ENCODE measurements around the gene KRTDAP.

The KRTDAP gene, protein sequence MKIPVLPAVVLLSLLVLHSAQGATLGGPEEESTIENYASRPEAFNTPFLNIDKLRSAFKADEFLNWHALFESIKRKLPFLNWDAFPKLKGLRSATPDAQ

DNA sequence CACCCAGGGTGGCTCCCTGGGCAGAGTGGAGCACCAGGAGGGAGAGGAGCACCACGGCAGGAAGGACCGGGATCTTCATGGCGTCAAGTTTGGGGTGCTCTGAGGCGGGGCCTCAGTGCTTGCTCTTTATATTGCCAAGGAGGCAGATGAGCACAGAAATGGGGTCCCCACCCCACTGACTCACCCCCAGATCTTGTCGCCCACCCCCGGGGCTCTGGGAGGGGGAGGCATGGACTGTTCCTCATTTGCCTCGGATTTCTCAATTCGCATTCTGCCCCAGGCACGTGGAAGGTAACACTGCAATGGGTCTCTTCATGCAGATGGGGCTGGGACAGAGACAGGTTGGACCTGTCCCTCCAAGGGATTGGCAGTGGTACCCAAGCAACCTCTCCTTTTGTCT is at the start of gene KRTDAP:
TSS of gene KRTDAP (minus strand) at position 101 of the 400 bp plus-strand sequence. CDS start at position 79, 22 bp downstream.
- DNase-seq (ENCODE audit: low read depth) = no peak

DNA sequence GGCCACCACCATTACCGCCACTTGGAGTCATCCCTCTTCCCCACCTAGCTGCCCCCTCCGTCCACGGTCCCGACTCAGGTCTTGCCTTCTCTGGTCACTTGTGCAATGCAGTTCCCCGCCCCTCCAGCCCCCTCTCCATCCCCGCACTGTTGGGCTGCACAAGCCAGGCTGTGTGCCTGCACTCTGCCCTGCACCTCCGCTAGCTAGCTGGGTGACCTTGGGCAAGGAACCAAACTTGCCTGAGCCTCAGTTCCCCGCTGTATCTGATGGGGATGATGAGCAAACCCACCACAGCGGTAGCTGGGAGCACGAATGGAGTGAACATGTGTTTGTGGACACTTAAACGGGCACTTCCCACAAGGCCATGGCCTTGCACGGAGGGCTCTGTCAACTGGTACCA is 49.6 kb upstream of the KRTDAP start:
- no peak for DNase-seq (ENCODE audit: low read depth)

DNA sequence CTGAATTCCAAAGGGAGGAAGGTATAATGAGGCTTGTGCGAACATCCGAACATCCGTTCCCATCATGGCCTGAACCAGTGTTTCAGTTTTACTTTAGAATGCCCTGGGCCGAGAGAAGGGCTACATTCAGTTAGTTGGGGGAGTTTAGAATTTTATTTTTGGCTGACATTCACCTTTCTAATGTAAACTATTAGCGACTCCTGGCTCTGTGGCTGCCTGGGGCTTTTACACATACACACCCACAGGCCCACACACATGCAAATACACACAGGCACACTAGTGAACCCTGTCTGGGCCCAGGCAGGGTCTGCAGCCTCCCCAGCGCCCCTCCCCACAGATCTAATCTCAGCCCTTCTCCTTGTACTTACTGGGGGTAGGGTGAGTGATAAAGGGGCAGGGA is 49.0 kb upstream of the KRTDAP start:
- DNase-seq (ENCODE audit: low read depth) = no peak

DNA sequence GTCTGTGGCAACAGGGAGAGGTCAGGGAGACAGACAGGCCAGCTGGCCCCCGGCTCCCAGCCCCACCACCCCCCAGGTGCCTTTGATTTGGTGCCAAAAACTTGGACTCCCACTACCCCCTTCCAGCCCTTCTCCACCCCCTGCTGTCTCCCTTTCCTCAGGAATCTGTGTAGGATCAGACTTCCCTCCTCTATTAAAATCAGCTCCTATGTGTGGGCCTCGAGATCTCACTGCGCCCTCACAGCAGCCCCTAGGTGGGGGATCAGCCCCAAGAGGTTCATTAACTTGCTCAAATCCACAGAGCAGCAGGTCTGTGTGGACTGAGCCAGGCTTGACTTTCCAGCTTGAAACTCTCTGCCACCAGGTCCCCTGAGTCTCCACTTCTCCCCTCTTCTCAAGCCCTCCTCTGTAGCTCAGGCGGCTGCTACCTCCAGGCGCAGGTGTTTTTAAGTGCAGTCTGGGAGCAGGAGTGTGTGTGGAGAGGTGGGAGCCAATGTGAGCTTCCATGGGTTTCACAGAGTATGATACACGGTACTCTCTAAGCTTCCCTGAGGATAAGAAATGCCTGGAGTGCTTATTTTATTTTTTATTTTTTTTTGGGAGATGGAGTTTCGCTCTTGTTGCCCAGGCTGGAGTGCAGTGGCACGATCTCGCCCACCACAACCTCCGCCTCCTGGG is 44.7 kb upstream of the KRTDAP start:
- DNase-seq (ENCODE audit: low read depth) = no peak

DNA sequence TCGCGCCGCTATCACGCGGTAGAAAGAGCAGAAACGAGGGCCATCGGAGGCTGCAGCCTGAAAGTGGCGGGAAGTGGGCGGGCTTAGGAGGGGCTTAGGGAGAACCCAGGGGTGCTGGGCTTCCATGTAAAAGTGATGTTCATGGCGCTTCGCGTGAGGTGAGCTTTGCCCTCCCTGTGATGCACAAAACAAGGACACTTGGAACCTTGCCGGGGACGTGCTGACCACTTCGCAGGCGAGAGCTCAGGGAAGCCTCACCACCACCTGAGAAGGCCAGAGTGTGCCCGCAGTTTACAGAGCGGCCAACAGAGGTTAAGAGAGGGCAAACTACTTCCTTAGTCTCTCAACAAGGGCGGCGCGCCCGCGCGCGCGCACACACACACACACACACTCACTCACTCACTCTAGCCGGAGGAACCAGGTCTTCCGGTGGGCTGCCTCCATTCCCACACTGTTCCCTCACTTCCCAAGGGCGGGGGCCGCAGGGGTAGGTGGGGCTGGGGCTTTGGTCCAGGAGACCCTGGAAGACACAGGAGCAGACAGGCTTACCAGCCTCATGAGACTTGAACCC is 43.6 kb upstream of the KRTDAP start:
- no peak for DNase-seq (ENCODE audit: low read depth)

DNA sequence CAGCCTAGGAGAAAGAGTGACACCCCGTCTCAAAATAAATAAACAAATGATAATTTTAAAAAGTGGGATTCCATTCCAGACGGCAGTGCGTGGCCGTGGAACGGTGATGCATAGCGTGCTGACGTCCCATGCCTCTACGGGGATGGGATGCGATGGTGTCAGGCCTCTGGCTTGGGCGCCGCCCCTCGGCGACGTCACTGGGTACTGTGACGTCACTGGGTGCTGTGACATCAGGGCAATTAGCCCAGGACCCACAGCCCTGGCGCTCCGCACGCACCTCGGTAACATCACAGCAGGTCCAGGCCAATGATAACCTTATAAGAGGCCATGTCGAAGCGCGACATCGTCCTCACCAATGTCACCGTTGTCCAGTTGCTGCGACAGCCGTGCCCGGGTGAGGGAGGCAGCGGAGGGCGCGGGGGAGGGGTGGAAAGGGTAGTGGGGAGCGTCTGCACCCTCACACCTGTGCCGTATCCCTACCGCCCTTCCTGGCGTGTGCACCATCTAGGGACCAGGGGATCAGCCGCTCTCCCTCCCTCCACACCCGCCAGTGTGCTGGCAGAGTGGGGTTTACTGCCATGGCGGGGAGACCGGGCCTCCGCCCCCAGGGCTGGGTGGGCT is 43.0 kb upstream of the KRTDAP start, which contains the start of gene GAPDHS:
TSS of gene GAPDHS (plus strand) at position 256 of the 621 bp plus-strand sequence. CDS start at position 328, 72 bp downstream.
- no peak for DNase-seq (ENCODE audit: low read depth)

DNA sequence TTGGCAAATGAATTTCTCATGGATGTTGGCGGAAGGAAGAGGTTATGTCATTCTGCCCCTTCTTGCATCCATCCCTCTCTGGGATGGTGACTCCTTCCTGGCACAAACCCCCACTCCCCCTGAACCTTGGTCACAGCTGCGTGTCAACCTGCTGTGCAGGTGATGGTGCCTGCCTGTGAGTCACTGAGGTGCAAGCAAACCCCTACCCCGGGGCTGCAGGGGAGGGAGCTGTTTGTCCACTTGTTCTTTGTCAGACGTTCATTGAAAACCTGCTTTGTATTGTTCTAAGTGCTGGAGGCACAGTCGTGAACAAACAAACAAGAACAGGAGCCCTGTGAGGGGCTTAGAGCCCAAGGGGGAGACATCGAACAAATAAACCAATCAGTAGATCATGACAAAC is 41.0 kb upstream of the KRTDAP start:
- DNase-seq (ENCODE audit: low read depth) = no peak

DNA sequence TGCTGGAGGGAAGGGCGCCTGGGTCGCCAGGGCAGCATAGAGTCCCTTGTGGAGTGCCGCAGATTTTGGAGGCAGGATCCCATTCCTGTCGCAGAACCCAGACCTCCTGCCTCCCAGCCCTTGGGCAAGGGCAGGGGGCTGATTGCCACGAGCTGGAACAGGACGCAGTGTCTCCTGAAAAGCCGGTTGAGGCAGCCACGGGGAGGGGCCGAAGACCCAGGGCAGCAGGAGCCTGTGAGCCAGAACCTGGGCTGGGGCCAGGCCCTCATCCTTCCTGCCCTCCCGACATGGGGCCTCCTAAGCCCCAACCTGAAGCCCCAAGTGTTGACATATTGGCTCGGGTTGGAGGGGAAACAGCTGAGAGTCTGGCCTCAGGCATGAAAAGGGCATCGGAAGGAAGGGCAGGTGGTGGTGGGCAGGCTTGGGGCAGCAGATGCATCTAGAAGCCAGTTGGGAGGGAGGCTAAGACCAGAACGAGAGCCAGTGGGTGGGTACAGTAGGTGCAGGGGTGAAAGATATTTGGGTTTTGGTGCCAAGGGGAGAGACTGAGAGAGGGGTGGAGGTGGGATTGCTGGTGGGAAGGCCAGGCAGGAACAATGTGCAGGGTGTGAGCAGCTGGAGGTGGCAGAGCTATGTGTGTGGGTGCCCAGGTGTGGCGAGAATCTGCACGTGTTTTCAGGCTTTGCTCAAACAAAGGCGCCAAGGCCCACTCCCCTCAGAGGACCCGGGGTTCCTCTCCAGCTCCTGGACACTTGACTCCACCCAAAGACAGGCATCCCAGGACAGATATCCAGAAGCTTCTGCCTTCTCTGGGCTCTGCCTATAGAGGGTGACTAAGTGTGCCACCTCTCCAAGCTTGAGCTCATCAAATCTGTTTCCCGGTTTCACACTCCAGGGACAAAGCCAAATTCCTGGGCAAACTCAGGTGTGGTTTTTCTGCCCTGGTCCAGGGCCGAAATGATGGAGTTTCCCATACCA is 39.3 kb upstream of the KRTDAP start:
- DNase-seq (ENCODE audit: low read depth) = no peak

DNA sequence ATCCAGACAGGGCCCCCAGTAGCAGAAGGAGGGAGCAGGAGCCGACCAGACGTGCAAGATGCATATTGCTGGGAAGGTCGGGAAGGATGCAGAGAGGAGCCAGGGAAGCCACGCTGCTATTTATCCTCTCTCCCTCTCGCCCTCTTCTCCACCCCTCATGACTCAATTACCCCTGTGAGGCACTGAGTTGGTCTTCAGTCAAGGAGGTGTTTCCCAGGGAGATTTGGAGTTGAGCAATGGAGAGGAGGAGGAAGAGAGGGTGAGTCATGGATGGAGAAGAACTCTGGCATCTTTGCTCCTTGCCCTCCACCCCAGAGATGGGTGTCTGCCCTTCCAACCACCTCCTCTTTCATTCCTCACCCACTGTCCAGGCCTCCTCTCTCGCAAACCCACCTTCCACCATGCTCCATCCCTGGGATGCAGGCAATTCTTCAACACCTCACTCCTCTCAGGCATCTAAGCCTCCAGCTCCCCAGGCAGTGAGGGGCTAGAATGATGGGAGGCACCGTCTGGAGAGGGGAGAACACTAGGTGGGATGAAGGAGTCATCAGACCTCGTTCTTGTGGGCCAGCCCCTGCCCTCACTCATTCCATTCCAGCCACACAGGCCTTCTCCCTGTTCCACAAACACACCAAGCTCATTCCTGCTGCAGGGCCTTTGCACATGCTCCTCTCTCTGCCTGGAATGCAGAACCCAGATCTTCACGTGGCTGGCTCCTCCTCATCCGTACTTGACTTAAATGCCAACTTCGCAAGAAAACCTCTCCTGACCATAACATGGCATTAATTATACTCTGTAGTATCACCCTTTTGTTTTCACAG is 38.2 kb upstream of the KRTDAP start, which contains the start of gene SBSN:
TSS of gene SBSN (minus strand) at position 94 of the 821 bp plus-strand sequence. CDS start at position 64, 30 bp downstream.
- DNase-seq (ENCODE audit: low read depth) = peak; percentile 80

DNA sequence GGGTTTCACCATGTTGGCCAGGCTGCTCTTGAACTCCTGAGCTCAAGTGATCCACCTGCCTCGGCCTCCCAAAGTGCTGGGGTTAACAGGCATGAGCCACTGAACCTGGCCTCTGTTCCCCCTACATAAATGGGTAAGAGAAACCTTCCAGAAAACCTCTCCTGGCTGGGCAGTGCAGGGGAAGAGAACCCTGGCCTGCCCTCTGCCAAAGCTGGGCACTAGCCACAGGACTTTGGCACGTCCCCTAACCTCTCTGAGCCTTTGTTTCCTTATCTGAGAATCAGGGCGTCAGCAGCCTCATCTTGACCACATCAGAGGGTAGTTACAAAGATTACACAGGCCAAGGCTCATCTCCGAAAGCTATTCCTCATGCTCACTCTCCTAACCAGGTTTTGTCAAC is 35.6 kb upstream of the KRTDAP start:
- DNase-seq (ENCODE audit: low read depth) = no peak

DNA sequence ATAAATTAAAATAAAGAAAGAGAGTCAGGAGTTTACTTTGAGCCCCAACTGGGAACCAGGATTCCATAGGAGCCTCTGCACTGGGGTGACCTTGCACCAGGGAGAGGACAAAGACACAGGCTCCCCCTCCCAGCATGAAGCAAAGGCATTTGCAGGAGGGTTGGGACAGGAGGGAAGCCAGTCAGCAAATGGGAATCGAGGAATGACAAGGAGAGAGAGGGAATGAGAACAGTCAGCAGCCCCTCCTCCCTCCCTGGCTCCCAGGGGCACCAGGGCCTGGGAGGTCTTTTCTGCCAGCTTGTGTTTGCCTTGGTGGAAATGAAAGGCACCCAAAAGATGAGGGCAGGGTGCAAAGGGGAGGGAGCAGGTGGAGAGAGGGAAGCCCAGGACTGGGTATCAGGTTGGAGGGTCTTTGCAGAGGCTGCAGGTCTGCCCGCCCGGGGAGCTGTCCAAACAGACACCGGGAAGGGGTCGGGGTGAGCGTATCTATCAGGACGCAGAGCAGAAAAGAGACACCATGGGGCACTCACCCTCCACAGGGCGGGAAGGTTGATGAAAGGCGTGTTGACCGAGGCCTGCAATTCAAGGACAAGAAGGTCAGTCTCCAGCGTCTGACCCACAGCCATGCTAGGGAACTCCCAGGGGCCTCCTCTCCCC is 34.0 kb upstream of the KRTDAP start:
- DNase-seq (ENCODE audit: low read depth) = no peak

DNA sequence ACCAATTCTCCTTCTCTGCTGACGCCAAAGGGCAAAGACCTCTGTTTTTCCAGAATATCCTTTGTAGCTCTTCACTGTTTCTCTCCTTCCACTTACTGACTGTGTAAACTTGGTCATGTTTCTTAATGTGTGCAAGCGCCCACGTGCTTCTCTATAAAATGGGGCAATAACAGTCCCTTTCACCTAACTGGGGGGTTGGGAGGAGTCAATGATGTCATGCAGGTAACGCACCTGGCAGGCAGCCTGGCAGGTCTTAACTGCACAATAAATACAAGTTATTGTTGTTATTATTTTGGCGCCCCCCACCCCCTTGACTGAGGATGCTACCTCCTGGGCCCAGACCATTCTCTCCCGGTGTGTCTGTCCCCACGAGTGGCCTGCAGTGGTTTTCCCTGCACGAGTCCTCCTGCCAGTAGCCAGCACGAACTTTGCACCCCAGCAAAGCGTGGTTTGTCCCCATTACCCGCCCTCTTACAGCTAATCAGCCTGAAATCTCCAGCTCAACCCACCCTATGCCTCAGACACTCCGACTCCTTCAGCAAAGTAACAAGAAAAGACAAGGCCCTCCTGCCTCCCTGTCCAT is 32.6 kb upstream of the KRTDAP start:
- DNase-seq (ENCODE audit: low read depth) = no peak

DNA sequence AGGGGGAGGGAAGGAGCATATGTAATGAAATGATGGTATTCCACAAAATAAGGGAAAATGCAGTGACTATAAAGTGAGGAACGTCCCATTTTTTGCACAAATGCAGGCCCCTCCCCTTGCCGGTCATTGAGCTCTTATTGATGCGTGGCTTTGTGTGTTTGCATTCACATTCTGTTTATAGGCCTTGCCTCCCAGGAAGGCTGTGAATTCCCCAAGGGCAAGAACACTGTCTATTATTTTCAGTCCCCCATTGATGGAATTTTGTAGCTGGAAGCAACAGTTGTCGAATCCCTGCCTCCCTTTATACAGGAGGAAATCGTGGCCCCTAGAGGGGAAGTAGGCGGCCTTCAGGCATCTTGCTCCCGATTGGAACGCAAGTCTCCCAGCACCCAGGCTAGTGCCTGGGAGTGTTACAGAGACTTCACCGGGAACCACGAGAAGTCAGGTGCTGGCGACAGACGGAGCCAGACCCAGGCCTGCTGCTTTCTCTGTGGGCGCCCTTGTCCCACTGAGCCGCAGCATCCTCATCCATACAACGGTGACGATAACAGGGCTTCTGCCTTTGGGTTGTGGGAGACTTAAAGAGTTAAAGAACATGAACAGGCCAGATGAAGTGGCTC is 31.0 kb upstream of the KRTDAP start:
- DNase-seq (ENCODE audit: low read depth) = no peak

DNA sequence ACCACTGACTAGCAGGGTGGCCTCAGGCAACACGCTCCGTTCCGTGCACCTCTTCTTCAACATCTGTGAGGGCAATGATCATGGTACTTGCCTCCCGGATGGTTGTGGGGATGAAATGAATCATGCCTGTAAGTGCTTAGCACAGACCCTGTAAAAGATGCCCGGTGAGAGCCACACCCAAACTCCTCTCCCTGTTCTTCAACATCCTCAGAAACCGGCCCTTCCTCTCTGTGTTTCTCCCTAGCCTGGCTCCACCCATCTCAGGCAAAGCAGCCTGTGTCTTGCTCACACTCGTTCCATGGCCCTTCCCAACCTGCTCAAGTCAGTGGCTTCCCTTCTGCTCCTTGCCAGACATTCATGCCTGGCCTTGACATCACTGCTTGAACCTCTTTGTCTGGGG is 29.0 kb upstream of the KRTDAP start:
- DNase-seq (ENCODE audit: low read depth) = peak; percentile 22

DNA sequence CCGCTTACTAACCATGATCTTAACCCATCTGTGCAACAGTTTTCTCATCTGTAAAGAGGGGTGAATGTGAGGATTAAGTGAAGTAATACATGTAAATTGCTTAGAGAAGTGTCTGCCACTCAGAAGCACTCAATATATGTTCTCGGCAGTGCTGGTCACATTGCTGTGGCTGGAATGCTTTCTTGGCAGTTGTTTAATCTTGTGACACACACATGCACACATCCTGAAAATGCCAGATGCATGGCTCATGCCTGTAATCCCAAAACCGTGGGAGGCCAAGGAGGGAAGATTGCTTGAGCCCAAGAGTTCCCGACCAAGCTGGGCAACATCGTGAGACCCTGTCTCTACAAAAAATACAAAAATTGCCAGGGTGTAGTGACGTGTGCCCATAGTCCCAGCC is 28.0 kb upstream of the KRTDAP start:
- peak; percentile 93 for DNase-seq (ENCODE audit: low read depth)

DNA sequence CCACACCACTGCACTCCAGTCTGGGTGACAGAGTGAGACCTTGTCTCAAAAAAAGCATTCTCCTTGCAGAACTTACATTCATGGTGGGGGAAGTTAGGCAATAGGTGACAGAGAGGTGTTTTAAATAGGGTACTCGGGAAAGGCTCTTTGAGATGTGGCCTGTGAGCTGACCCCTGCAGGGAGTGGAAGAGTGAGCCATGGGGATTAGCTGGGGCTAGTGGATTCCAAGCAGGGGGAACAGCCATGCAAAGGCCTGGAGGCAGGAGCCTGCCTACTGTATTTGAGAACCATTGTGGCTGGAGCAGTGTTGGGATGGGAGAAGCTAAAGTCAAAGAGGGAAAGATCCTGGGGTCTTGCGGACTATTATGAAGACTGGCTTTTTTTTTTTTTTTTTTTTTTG is 27.1 kb upstream of the KRTDAP start:
- no peak for DNase-seq (ENCODE audit: low read depth)

DNA sequence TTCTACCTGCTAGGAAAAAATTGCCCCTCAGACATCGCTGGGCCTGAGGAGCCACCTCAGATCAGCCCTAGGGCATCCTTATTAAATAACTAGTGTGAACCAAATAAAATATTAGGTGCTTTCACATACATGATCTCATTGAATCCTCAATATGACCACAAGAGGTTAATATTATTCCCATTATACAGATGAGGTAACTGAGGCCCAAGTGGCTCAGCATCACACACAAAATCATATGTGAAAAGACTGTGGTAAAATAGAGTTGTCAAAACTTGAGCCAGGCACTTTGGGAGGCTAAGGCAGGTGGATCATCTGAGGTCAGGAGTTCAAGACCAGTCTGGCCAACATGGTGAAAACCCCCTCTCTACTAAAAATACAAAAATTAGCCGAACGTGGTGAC is 26.0 kb upstream of the KRTDAP start:
- DNase-seq (ENCODE audit: low read depth) = no peak

DNA sequence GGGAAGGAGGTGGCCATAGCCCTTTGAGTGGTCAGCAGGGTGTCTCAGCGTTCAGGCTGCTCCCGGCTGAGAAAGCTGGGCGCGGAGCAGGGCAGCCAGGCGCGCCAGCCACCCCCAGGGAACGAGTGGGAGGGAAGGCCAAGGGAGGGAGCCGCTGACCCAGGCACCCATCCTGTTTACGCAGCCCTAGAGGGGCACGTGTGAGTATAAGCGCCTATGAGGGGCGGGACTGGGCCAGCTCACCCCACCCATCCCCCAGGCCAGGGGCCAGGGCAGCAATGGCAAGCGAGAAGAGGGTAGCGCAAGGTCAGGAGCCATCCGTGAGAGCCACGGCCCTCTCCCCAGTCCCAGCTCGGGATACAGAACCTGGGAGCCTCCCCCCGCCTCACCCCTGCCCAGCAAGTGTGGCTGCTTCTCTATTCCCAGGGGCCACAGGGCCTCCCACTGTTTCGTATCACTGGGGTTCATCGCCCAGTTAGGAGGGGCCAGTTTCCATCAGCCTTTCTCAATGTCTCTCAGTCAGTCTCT is 24.1 kb upstream of the KRTDAP start:
- peak; percentile 18 for DNase-seq (ENCODE audit: low read depth)

DNA sequence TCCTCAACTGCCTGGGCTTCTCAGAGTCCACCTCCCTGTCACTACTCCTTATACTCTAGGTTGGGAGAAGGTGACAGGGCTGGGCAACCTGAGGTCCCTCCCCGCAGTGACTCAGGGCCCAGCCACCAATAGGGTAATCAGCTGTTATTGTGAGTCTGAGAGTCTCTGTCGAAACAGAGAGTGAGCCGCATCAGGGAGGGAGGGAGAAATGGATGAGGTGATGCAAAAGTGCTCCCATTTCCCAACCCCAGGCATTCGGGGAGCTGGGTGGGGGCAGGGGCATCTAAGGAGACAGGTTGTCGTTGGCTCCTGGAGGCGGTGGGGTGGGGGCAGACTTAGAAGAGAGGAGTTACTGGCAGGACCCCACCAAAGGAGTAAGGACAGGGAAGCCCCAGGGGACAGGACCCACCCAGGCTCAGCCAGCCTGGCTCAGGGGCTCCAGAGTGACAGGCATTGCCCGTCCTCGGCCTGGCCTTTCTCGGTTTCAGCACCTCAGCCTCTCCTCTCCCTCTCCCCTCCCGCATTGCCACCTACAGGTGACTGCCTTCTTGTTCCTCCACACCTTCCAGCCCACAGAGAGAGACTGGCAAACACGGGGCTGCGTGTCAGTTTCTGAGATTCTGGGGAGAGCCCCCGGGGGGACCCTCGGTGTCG is 23.5 kb upstream of the KRTDAP start, which contains the start of gene DMKN:
TSS of gene DMKN (minus strand) at position 22 of the 654 bp plus-strand sequence. CDS start 174 bp downstream, outside the sequence.
- DNase-seq (ENCODE audit: low read depth) = peak; percentile 59
